ENCODE measurements around the gene KLF12.
A peak's percentile ranks its signal among the peaks of the same experiment; 100 is the strongest.

KLF12 gene

GRCh38 chr13:74134221-74134776 lies at the start of gene KLF12:
TSS of gene KLF12 (minus strand) at chr13:74134404.
- DNase-seq (ENCODE audit: low spot score), result peak; percentile 99

GRCh38 chr13:74182491-74182890 lies 48.3 kb upstream of the KLF12 start:
- DNase-seq (ENCODE audit: low spot score), result no peak

- no peak for DNase-seq (ENCODE audit: low spot score)
Measured at GRCh38 chr13:74174810-74175209, 40.6 kb upstream of the KLF12 start.

GRCh38 chr13:74173822-74174221 lies 39.6 kb upstream of the KLF12 start:
- DNase-seq (ENCODE audit: low spot score), result no peak

- DNase-seq (ENCODE audit: low spot score), result no peak
Measured at GRCh38 chr13:74171641-74172040, 37.4 kb upstream of the KLF12 start.

GRCh38 chr13:74169676-74170075 lies 35.5 kb upstream of the KLF12 start:
- no peak for DNase-seq (ENCODE audit: low spot score)

GRCh38 chr13:74168263-74168675 lies 34.1 kb upstream of the KLF12 start:
- DNase-seq (ENCODE audit: low spot score), result no peak

GRCh38 chr13:74166261-74167004 lies 32.2 kb upstream of the KLF12 start:
- no peak for DNase-seq (ENCODE audit: low spot score)

GRCh38 chr13:74162782-74163181 lies 28.6 kb upstream of the KLF12 start:
- DNase-seq (ENCODE audit: low spot score), result no peak

- DNase-seq (ENCODE audit: low spot score), result no peak
Measured at GRCh38 chr13:74162135-74162534, 27.9 kb upstream of the KLF12 start.

- no peak for DNase-seq (ENCODE audit: low spot score)
Measured at GRCh38 chr13:74158571-74159352, 24.6 kb upstream of the KLF12 start.

- DNase-seq (ENCODE audit: low spot score), result no peak
Measured at GRCh38 chr13:74158028-74158427, 23.8 kb upstream of the KLF12 start.

GRCh38 chr13:74154981-74155380 lies 20.8 kb upstream of the KLF12 start:
- no peak for DNase-seq (ENCODE audit: low spot score)

- no peak for DNase-seq (ENCODE audit: low spot score)
Measured at GRCh38 chr13:74153316-74153715, 19.1 kb upstream of the KLF12 start.

GRCh38 chr13:74151859-74152258 lies 17.7 kb upstream of the KLF12 start:
- no peak for DNase-seq (ENCODE audit: low spot score)

GRCh38 chr13:74148352-74148751 lies 14.1 kb upstream of the KLF12 start:
- DNase-seq (ENCODE audit: low spot score), result no peak

GRCh38 chr13:74145249-74145975 lies 11.2 kb upstream of the KLF12 start:
- no peak for DNase-seq (ENCODE audit: low spot score)

GRCh38 chr13:74144269-74144668 lies 10.1 kb upstream of the KLF12 start:
- DNase-seq (ENCODE audit: low spot score), result no peak

- DNase-seq (ENCODE audit: low spot score), result no peak
Measured at GRCh38 chr13:74142257-74142656, 8.1 kb upstream of the KLF12 start.

GRCh38 chr13:74138241-74138640 lies 4.0 kb upstream of the KLF12 start:
- DNase-seq (ENCODE audit: low spot score), result no peak

- DNase-seq (ENCODE audit: low spot score), result peak; percentile 61
Measured at GRCh38 chr13:74136084-74136658, 2.0 kb upstream of the KLF12 start.
